GM23248 (cell line): ENCODE data around the gene CCNF. TPM values are rescaled to one million over a fixed set of nuclear protein-coding genes. Genes with fewer than 3 reads are reported as not detected.

Experiments
- DNase-seq: peaks from one replicate; pipeline ENCODE4 v3.0.0-alpha.2; 2015
- H2AFZ ChIP-seq: fragments of 200-600 bp; sonication (generic); 2 replicates; pipeline ENCODE4 v1.6.1; 2016; ENCODE audit warnings: antibody characterized with exemption
- H3F3A ChIP-seq: fragments of 200-600 bp; sonication (generic); 2 replicates; pipeline ENCODE4 v1.6.1; 2016; ENCODE audit warnings: mild to moderate bottlenecking, antibody characterized with exemption, mixed run types; ENCODE audit not compliant: insufficient read depth
- H3K27ac ChIP-seq: fragments of 200-600 bp; sonication (generic); 2 replicates; pipeline ENCODE4 v1.5.1; 2016; ENCODE audit warnings: mild to moderate bottlenecking
- H3K27me3 ChIP-seq: fragments of 200-600 bp; sonication (generic); replicated peaks from 2 replicates; pipeline ENCODE4 v1.6.1; 2016; ENCODE audit warnings: mild to moderate bottlenecking; ENCODE audit not compliant: insufficient read depth
- H3K36me3 ChIP-seq: fragments of 200-600 bp; sonication (generic); 2 replicates; pipeline ENCODE4 v1.6.1; 2016; ENCODE audit warnings: low read depth, mild to moderate bottlenecking
- H3K4me1 ChIP-seq: fragments of 200-600 bp; sonication (generic); 2 replicates; pipeline ENCODE4 v1.6.1; 2016; ENCODE audit warnings: mild to moderate bottlenecking; ENCODE audit not compliant: insufficient read depth
- H3K4me2 ChIP-seq: fragments of 200-600 bp; sonication (generic); one replicate; pipeline ENCODE4 v1.6.1; 2016; ENCODE audit warnings: mild to moderate bottlenecking; ENCODE audit not compliant: unreplicated experiment
- H3K4me3 ChIP-seq: fragments of 200-600 bp; sonication (generic); 2 replicates; pipeline ENCODE4 v1.5.1; 2016; ENCODE audit warnings: mild to moderate bottlenecking
- H3K79me2 ChIP-seq: fragments of 200-600 bp; sonication (generic); 2 replicates; pipeline ENCODE4 v1.6.1; 2016; ENCODE audit warnings: mild to moderate bottlenecking; ENCODE audit not compliant: insufficient read depth
- H3K9ac ChIP-seq: fragments of 200-600 bp; sonication (generic); 2 replicates; pipeline ENCODE4 v1.6.1; 2016; ENCODE audit warnings: mild to moderate bottlenecking
- H3K9me2 ChIP-seq: fragments of 200-600 bp; sonication (generic); 2 replicates; pipeline ENCODE4 v1.6.1; 2016; ENCODE audit warnings: mixed run types, mild to moderate bottlenecking, moderate library complexity; ENCODE audit not compliant: insufficient read depth
- H3K9me3 ChIP-seq: fragments of 200-600 bp; sonication (generic); one replicate; pipeline ENCODE4 v1.6.1; 2017; ENCODE audit warnings: low read depth
- H4K20me1 ChIP-seq: fragments of 200-600 bp; sonication (generic); 2 replicates; pipeline ENCODE4 v1.6.0; 2016; ENCODE audit not compliant: insufficient read depth
- EZH2 ChIP-seq: fragments of 200-600 bp; sonication (generic); IDR thresholded peaks from 2 replicates; pipeline ENCODE4 v1.6.1; 2018; ENCODE audit warnings: antibody characterized with exemption, mild to moderate bottlenecking; ENCODE audit not compliant: insufficient read depth, poor library complexity, severe bottlenecking
- EZH2phosphoT487 ChIP-seq: fragments of 200-600 bp; sonication (generic); IDR thresholded peaks from 2 replicates; pipeline ENCODE4 v1.6.1; 2018; ENCODE audit warnings: antibody characterized with exemption, moderate library complexity, mild to moderate bottlenecking, low read depth; ENCODE audit not compliant: insufficient read depth
- WGBS, 2 experiments: methylation state at CpG; one replicate each; pipeline ENCODE4 v1.1.6; 2015 to 2017; ENCODE audit warnings: low lambda C conversion rate in 2 of 2, low coverage in 1 of 2; ENCODE audit errors: missing lambda C conversion rate in 2 of 2; 5-methylcytosine and 5-hydroxymethylcytosine counted together
- in situ Hi-C: fragments of 300-500 bp; cut with MboI; formaldehyde crosslinking; loops from 2 replicates; pipeline ENCODE4 v1.15.0; 2020
- polyA plus RNA-seq: library from polyadenylated mRNA; unstranded; fragments of >200 nt; fragmentation: Nextera tagmentation; extraction: Ambion mirVana; gene quantifications from 2 replicates; pipeline ENCODE4 v1.2.1, GENCODE V29; 2016
- total RNA-seq: library from RNA; depleted of rRNA; stranded (reverse); fragments of >200 nt; shearing (Covaris generic); gene quantifications from 2 replicates; pipeline ENCODE4 v1.2.3, GENCODE V29; 2014

CCNF gene
- total and polyA plus RNA-seq, 2 experiments from 2014 or later: 9.3 to 11.5 TPM

- Histone ChIP-seq H3K4me3 (no peak overlapping the region), H4K20me1 (no peaks in the 10 kb centered on the region), H3K9me3 (no peaks in the 10 kb centered on the region), H3K4me2 (no peak overlapping the region), H3K79me2 (no peaks in the 10 kb centered on the region), H3K27ac (no peak overlapping the region), H3K9ac (no peak overlapping the region), H3K36me3 (no peaks in the 10 kb centered on the region), H3K4me1 (no peaks in the 10 kb centered on the region; the same call in 1 of the 2 replicates), H2AFZ (no peak overlapping the region), H3F3A (no peaks in the 10 kb centered on the region), H3K27me3 (no peaks in the 10 kb centered on the region), H3K9me2 (no peaks in the 10 kb centered on the region)
- TF ChIP-seq EZH2phosphoT487 (no peak), EZH2 (no peak)
- 66 to 69% methylated on average over 3 of the region's 3 CpGs for WGBS, 2 experiments
- no peak for DNase-seq
- in situ Hi-C loops: no loop called here
Measured at GRCh38 chr16:2386990-2387389, 42.3 kb upstream of the CCNF start.

GRCh38 chr16:2388139-2388874, 40.9 kb upstream of the CCNF start:
- no peak overlapping the region for H3K4me3 ChIP-seq
- WGBS, 2 experiments: 56 to 59% methylated on average over 3 of the region's 3 CpGs
- H3K4me2 ChIP-seq: no peak overlapping the region
- no peak overlapping the region for H2AFZ ChIP-seq
- H4K20me1 ChIP-seq: no peaks in the 10 kb centered on the region
- H3F3A ChIP-seq: no peaks in the 10 kb centered on the region
- no peak for DNase-seq
- H3K36me3 ChIP-seq: no peaks in the 10 kb centered on the region
- no peaks in the 10 kb centered on the region; the same call in 1 of the 2 replicates for H3K4me1 ChIP-seq
- H3K9me2 ChIP-seq: no peaks in the 10 kb centered on the region
- no peak overlapping the region for H3K27ac ChIP-seq
- H3K79me2 ChIP-seq: no peaks in the 10 kb centered on the region
- no peaks in the 10 kb centered on the region for H3K9me3 ChIP-seq
- H3K9ac ChIP-seq: no peak overlapping the region
- in situ Hi-C loops: no loop called here
- no peak for TF ChIP-seq EZH2
- TF ChIP-seq EZH2phosphoT487: no peak
- no peaks in the 10 kb centered on the region for H3K27me3 ChIP-seq

GRCh38 chr16:2388875-2389433, 40.3 kb upstream of the CCNF start:
- Histone ChIP-seq H3K4me1 (no peaks in the 10 kb centered on the region; the same call in 1 of the 2 replicates), H3K27me3 (peaks cover 2% of the 10 kb centered on the region; the same call in 1 of the 2 replicates), H3K9me3 (no peaks in the 10 kb centered on the region), H4K20me1 (no peaks in the 10 kb centered on the region), H3K79me2 (no peaks in the 10 kb centered on the region), H3K27ac (no peak overlapping the region), H3F3A (no peaks in the 10 kb centered on the region), H3K4me2 (no peak overlapping the region), H3K36me3 (no peaks in the 10 kb centered on the region), H2AFZ (no peak overlapping the region), H3K4me3 (no peak overlapping the region), H3K9ac (no peak overlapping the region), H3K9me2 (no peaks in the 10 kb centered on the region)
- in situ Hi-C loops: no loop called here
- TF ChIP-seq EZH2phosphoT487 (no peak), EZH2 (no peak)
- DNase-seq: peak; percentile 73
- WGBS, 2 experiments: 0% methylated on average over 2 of the region's 2 CpGs

- H3K27ac ChIP-seq: no peak overlapping the region
- in situ Hi-C loops: no loop called here
Measured at GRCh38 chr16:2392025-2392424, 37.2 kb upstream of the CCNF start.

More at GRCh38 chr16:2392025-2392424, 37.2 kb upstream of the CCNF start:
- no peak overlapping the region for H3K4me2 ChIP-seq
- TF ChIP-seq EZH2 (no peak), EZH2phosphoT487 (no peak)
- DNase-seq: no peak
- H3F3A ChIP-seq: no peaks in the 10 kb centered on the region
- no peaks in the 10 kb centered on the region for H3K36me3 ChIP-seq
- no peaks in the 10 kb centered on the region for H3K79me2 ChIP-seq
- H3K27me3 ChIP-seq: peaks cover 9% of the 10 kb centered on the region
- H3K4me3 ChIP-seq: no peak overlapping the region
- H4K20me1 ChIP-seq: no peaks in the 10 kb centered on the region
- H3K9me3 ChIP-seq: no peaks in the 10 kb centered on the region
- no peak overlapping the region for H3K9ac ChIP-seq
- H3K9me2 ChIP-seq: no peaks in the 10 kb centered on the region
- no peaks in the 10 kb centered on the region for H3K4me1 ChIP-seq
- no peak overlapping the region for H2AFZ ChIP-seq
